ENCODE data around the gene ADAMTS19.
"Not testable (repeated sequence)": the region's sequence is repeated elsewhere in the genome, so short reads cannot be mapped to it uniquely, and the experiment has no call there.

Gene ADAMTS19

GRCh38 chr5:129608350-129608749 is 148.3 kb downstream of the ADAMTS19 start:
- no peak for DNase-seq

- DNase-seq, result no peak
Measured at GRCh38 chr5:129609710-129610109, 149.6 kb downstream of the ADAMTS19 start.

GRCh38 chr5:129616517-129616916 is 156.4 kb downstream of the ADAMTS19 start:
- DNase-seq, result no peak

GRCh38 chr5:129617206-129617605 is 157.1 kb downstream of the ADAMTS19 start:
- no peak for DNase-seq

GRCh38 chr5:129619782-129620181 is 159.7 kb downstream of the ADAMTS19 start:
- DNase-seq, result no peak

- no peak for DNase-seq
Measured at GRCh38 chr5:129622531-129622930, 162.4 kb downstream of the ADAMTS19 start.

GRCh38 chr5:129629575-129629974 is 169.5 kb downstream of the ADAMTS19 start:
- DNase-seq, result no peak

GRCh38 chr5:129630101-129630500 is 170.0 kb downstream of the ADAMTS19 start:
- no peak for DNase-seq

GRCh38 chr5:129631961-129632360 is 171.9 kb downstream of the ADAMTS19 start:
- no peak for DNase-seq

- not testable (repeated sequence) for DNase-seq
Measured at GRCh38 chr5:129637501-129637900, 177.4 kb downstream of the ADAMTS19 start.

- DNase-seq, result no peak
Measured at GRCh38 chr5:129639331-129639730, 179.2 kb downstream of the ADAMTS19 start.

GRCh38 chr5:129652349-129653056 is 192.4 kb downstream of the ADAMTS19 start:
- no peak for DNase-seq

GRCh38 chr5:129653057-129653375 is 192.9 kb downstream of the ADAMTS19 start:
- DNase-seq, result no peak

GRCh38 chr5:129653442-129653841 is 193.3 kb downstream of the ADAMTS19 start:
- DNase-seq, result no peak

- DNase-seq, result no peak
Measured at GRCh38 chr5:129656952-129657351, 196.9 kb downstream of the ADAMTS19 start.

GRCh38 chr5:129658801-129659200 is 198.7 kb downstream of the ADAMTS19 start:
- DNase-seq, result no peak

GRCh38 chr5:129661366-129662035 is 201.4 kb downstream of the ADAMTS19 start:
- DNase-seq, result no peak

GRCh38 chr5:129664336-129664937 is 204.3 kb downstream of the ADAMTS19 start:
- DNase-seq, result peak; percentile 21

GRCh38 chr5:129670957-129671500 is 210.9 kb downstream of the ADAMTS19 start:
- DNase-seq, result no peak

- no peak for DNase-seq
Measured at GRCh38 chr5:129672006-129672405, 211.9 kb downstream of the ADAMTS19 start.

GRCh38 chr5:129679671-129680070 is 219.6 kb downstream of the ADAMTS19 start:
- DNase-seq, result no peak

- DNase-seq, result no peak
Measured at GRCh38 chr5:129687941-129688340, 227.8 kb downstream of the ADAMTS19 start.

- DNase-seq, result no peak
Measured at GRCh38 chr5:129689045-129689444, 228.9 kb downstream of the ADAMTS19 start.

- no peak for DNase-seq
Measured at GRCh38 chr5:129691220-129691619, 231.1 kb downstream of the ADAMTS19 start.
